Psoas muscle (tissue), 8 donors: ENCODE results near the gene OR51F1. TPM values are rescaled to one million over a fixed set of nuclear protein-coding genes. Genes with fewer than 3 reads are reported as not detected.

Source experiments
- ATAC-seq, 4 donors: fragments of 200-7000 bp; cut with Tn5 transposase; one replicate each; pipeline ENCODE4 v1.9.1; 2020; ENCODE audit warnings: moderate library complexity in 3 of 4, mild to moderate bottlenecking in 2 of 4
- DNase-seq, 2 donors: peaks; one replicate each; pipeline ENCODE4 v3.0.0-alpha.2; 2020
- H3K27ac ChIP-seq: fragments of 200-600 bp; one replicate; pipeline ENCODE4 v1.8.0; 2022
- H3K27me3 ChIP-seq, 3 donors: fragments of 200-600 bp in 1 of 3; one replicate each; pipeline versions ENCODE4 v1.6.1 to v1.8.0; 2013 to 2022; ENCODE audit warnings: low read length in 2 of 3, mild to moderate bottlenecking in 2 of 3, moderate library complexity in 1 of 3; ENCODE audit not compliant: insufficient read depth in 3 of 3
- H3K36me3 ChIP-seq, 2 donors: fragments of 200-600 bp in 1 of 2; one replicate each; pipeline versions ENCODE4 v1.6.1 to v1.8.0; 2013 to 2022; ENCODE audit warnings: low read depth in 1 of 2, mild to moderate bottlenecking in 1 of 2, moderate library complexity in 1 of 2; ENCODE audit not compliant: insufficient read depth in 1 of 2
- H3K4me1 ChIP-seq: fragments of 200-600 bp; one replicate; pipeline ENCODE4 v1.8.0; 2022
- H3K4me3 ChIP-seq: fragments of 200-600 bp; one replicate; pipeline ENCODE4 v1.8.0; 2022; ENCODE audit warnings: mild to moderate bottlenecking
- H3K9me3 ChIP-seq: fragments of 200-600 bp; one replicate; pipeline ENCODE4 v1.8.0; 2022
- WGBS, 3 donors: extraction: QIAGEN DNeasy Blood & Tissue Kit; methylation state at CpG; one replicate each; pipeline versions ENCODE4 v1.1.6 to v1.1.7; 2013; 5-methylcytosine and 5-hydroxymethylcytosine counted together
- intact Hi-C, 2 donors: fragments of 100-400 bp; cut with DNase I; formaldehyde crosslinking; loops; one replicate each; pipeline versions ENCODE4 v1.11.0 to v1.14.2; 2022
- polyA plus RNA-seq, 3 donors: library from polyadenylated mRNA; stranded (reverse); fragments of 200-250 nt; gene quantifications; one replicate each; pipeline ENCODE4 v1.2.3, GENCODE V29; 2013
- total RNA-seq, 4 donors: library from RNA; stranded (reverse); fragmentation: NEBNext Ultra II Directional in 2 of 4; extraction: Animal tissue kit (Norgen Biotek cat#: 25700) in 2 of 4; gene quantifications; one replicate each; pipeline versions ENCODE4 v1.2.1 to v1.2.4, GENCODE V29; 2021 to 2023
- TF ChIP-seq, protein P1 (sequence below): fragments of 200-600 bp; IDR thresholded peaks from one replicate; pipeline ENCODE4 v1.8.0; 2022; ENCODE audit warnings: antibody characterized with exemption
- donor health status: healthy with polysubstance abuse.
- donor health status: DM: no; HTN: no; CAD: no; lungs with moderate emphysema.
- donor health status: Bipolar disorder and iron deficiency.
- donor health status: healthy.
- donor health status: DM: yes; HTN: yes; CAD: no.
- donor health status: DM: no; HTN: no; CAD: no.
- donor health status: DM: no; HTN: no; CAD: no.
- donor health status: DM: yes; HTN: yes; CAD: no.

OR51F1 gene
- total and polyA plus RNA-seq, 7 donors: not detected

DNA sequence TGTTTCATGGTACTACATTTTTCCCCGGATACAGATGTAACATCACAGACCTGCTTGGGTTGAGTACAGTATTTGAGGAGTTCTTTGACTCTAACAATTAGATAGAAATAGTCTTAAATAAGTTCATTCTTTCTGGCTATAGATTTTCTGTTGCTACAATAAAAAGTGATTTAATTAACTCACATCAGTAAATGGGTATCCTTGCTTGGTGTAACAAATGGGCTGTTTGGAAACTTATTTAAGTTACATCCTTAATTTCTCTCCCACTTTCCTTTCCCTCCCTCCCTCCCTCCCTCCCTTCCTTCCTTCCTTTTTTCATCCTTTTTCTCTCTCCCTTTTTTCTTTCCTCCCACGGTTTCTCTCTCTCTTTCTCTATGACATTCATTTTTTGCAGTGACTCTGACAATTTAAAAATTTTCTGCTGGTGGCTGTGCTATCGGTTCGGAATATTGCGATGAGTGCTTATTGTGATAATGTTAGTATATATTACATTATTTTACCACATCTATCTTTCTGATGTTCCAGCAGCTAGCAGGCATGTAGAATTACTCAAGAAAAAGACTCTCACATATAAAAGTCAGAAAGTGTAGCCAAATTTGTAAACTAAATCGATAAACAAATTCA is 3.2 kb downstream of the OR51F1 start:
- peaks cover 0 to 3% (median 0%) of the 10 kb centered on the region in 3 donors for H3K27me3 ChIP-seq
- TF ChIP-seq, protein P1, sequence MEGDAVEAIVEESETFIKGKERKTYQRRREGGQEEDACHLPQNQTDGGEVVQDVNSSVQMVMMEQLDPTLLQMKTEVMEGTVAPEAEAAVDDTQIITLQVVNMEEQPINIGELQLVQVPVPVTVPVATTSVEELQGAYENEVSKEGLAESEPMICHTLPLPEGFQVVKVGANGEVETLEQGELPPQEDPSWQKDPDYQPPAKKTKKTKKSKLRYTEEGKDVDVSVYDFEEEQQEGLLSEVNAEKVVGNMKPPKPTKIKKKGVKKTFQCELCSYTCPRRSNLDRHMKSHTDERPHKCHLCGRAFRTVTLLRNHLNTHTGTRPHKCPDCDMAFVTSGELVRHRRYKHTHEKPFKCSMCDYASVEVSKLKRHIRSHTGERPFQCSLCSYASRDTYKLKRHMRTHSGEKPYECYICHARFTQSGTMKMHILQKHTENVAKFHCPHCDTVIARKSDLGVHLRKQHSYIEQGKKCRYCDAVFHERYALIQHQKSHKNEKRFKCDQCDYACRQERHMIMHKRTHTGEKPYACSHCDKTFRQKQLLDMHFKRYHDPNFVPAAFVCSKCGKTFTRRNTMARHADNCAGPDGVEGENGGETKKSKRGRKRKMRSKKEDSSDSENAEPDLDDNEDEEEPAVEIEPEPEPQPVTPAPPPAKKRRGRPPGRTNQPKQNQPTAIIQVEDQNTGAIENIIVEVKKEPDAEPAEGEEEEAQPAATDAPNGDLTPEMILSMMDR: no peak
- H3K4me3 ChIP-seq: no peak overlapping the region
- H3K27ac ChIP-seq: no peak overlapping the region
- intact Hi-C loops: no loop called here
- H3K9me3 ChIP-seq: no peaks in the 10 kb centered on the region
- ATAC-seq: no peak
- no peaks in the 10 kb centered on the region for H3K36me3 ChIP-seq
- no peak for DNase-seq
- H3K4me1 ChIP-seq: no peaks in the 10 kb centered on the region
- 82 to 91% (median 82%) methylated on average over 6 of the region's 6 CpGs for WGBS, 3 donors

DNA sequence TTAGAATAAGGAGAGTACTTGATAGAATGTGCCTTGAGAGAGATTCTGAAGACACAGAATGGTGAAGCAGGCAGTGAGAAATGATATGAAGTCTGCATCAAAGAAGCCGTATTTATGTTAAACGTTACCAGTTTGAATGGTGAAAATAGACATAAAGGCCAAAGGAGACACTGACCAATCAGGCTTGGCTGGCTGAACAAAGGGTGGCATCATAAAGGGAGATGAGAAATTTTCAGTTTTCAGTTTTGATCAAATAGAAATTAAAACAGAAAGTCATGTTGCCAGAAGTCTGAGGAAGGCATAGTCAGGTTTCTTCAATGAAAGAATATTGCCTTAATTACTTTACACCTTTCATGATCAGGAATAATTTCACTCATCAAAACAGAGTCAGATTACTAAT is 6.6 kb downstream of the OR51F1 start:
- TF ChIP-seq, protein P1: no peak
- no peak for DNase-seq
- WGBS, 3 donors: 77 to 87% (median 86%) methylated on average over 2 of the region's 2 CpGs
- Histone ChIP-seq H3K4me3 (no peak overlapping the region), H3K36me3 (no peaks in the 10 kb centered on the region), H3K27ac (no peak overlapping the region), H3K9me3 (no peaks in the 10 kb centered on the region), H3K4me1 (no peaks in the 10 kb centered on the region), H3K27me3 (peaks cover 0 to 3% (median 0%) of the 10 kb centered on the region in 3 donors)
- no peak for ATAC-seq
- intact Hi-C loops: no loop called here

DNA sequence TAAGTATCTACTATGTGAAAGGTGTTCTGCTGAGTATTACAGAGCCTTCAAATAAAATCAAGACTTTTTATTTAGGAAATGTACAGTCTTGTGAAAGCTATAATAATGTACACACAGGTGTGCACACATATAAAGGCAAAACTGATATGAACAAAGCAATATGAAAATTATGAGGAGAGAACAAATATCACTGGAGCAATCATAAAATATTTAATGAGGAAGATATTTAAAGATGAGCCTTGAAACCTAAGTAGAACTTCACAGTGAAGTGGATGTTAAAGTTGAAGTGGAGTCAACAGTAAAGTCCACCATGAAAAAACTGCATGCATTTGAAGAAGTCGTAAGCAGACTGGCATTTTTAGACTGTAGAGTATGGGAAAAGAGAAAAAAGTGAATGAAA is 18.5 kb downstream of the OR51F1 start:
- Histone ChIP-seq H3K4me3 (no peak overlapping the region), H3K27ac (no peak overlapping the region), H3K9me3 (no peaks in the 10 kb centered on the region), H3K27me3 (no peaks in the 10 kb centered on the region), H3K36me3 (no peaks in the 10 kb centered on the region), H3K4me1 (no peaks in the 10 kb centered on the region)
- ATAC-seq (no peak), DNase-seq (no peak)
- TF ChIP-seq, protein P1: no peak
- intact Hi-C loops: no loop called here
- WGBS, 3 donors: 74 to 81% (median 77%) methylated on average over 1 of the region's 1 CpG

DNA sequence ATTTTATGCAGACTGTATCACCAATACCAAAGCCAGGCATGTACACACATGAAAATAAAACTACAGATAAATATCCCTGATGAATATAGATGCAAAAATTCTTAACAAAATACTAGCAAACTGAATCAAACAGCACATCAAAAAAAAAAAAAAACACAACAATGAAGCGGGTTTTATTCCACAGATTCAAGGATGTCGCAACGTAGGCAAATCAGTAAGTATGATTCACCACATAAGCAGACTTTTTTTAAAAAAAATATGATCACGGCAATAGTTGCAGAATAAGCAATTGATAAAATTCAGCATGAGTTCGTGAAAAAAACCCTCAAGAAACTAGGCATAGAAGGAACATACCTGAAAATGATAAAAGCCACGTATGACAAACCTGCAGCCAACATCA is 21.3 kb downstream of the OR51F1 start:
- Histone ChIP-seq H3K27ac (no peak overlapping the region), H3K4me3 (no peak overlapping the region), H3K36me3 (no peaks in the 10 kb centered on the region), H3K9me3 (no peaks in the 10 kb centered on the region), H3K27me3 (no peaks in the 10 kb centered on the region), H3K4me1 (no peaks in the 10 kb centered on the region)
- TF ChIP-seq, protein P1: no peak
- no peak for ATAC-seq
- intact Hi-C loops: no loop called here
- 73 to 80% (median 76%) methylated on average over 6 of the region's 6 CpGs for WGBS, 3 donors
- DNase-seq: no peak

DNA sequence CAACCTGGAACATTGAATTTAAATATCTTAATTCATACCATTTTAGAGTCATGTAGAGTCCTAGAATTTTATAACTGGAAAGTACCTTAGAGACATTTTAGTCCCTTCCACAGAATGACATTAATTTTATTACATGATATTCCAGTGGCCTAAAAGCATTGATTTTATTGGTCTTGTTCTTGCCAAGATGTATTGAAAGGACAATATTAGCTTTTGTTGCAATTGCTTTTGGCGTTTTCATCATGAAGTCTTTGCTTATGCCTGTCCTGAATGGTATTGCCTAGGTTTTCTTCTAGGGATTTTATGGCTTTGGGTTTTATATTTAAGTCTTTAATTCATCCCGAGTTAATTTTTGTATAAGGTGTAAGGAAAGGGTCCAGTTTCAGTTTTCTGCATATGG is 29.0 kb downstream of the OR51F1 start:
- ATAC-seq: no peak
- Histone ChIP-seq H3K4me1 (no peaks in the 10 kb centered on the region), H3K27ac (no peak overlapping the region), H3K4me3 (no peak overlapping the region), H3K36me3 (no peaks in the 10 kb centered on the region), H3K9me3 (no peaks in the 10 kb centered on the region), H3K27me3 (no peaks in the 10 kb centered on the region)
- intact Hi-C loops: no loop called here
- WGBS, 3 donors: 79 to 94% (median 83%) methylated on average over 2 of the region's 2 CpGs
- TF ChIP-seq, protein P1: no peak
- no peak for DNase-seq
